ENCODE results near the gene FAM20C. TPM values are rescaled to one million over a fixed set of nuclear protein-coding genes. Genes with fewer than 3 reads are reported as not detected.

The FAM20C gene
- total and polyA plus RNA-seq, 2 of the 8 experiments (the other 6 are each of a cell fraction or from before 2014, with no cell fraction given): 9.5 to 34.8 TPM

DNA sequence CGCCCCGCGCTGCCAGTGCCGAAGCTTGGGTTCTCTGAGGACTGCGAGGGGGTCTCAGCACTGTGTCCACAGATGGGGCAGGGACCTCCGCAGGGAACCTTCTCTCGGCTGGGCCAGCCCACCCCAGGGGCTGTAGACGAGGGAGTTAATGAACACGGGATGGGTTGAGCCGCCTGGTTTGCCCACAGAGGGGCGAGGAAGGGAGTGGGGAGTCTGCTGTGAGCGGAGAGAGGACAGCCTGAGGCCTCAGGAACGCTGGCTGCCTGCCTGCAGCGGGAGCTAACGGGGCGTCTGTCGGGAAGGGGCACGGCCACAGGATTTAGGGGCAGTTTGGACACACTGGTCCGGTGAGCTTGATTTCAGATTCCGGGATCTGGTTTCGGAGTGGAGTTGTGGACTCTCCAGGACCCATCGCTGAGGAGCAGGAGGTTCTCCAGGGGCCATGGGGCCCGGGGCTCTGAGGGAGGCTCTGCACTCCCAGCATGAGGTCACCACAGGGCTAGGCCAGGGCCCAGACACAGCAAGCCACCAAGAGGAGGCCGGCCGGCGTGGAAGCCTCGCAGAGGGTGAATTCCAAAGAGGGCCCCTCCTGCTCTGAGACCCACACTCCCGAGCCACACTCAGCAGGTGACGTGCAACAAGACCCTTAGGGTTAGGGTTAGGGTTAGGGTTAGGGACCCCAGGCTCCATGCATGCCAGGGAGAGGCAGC is 19.0 kb upstream of the FAM20C start:
- no peak overlapping the region for H4K91ac ChIP-seq (replicated peaks; ENCODE audit: insufficient read length, low read length)
- H3K14ac ChIP-seq (ENCODE audit: insufficient read length): no peak overlapping the region
- H3K4me3 ChIP-seq (ENCODE audit: extremely low read depth in 1 of 4, insufficient read depth in 2 of 4, low read depth in 3 of 4, low read length in 4 of 4): no peak overlapping the region
- H2AK5ac ChIP-seq (ENCODE audit: low read depth, low read length): no peak overlapping the region
- H2BK15ac ChIP-seq (ENCODE audit: low read length): peak overlapping the region; percentile 72; the same call in 1 of the 2 replicates
- DNase-seq (ENCODE audit: low read depth in 1 of 2, low spot score in 2 of 2) (no peak), FAIRE-seq (no peak)
- POLR2A ChIA-PET (ENCODE audit: partially characterized antibody): interaction anchor here (1.3 kb wide), 1 partner anchor 19 kb away, joined by 3 read pairs; the partner anchor contains the start of gene FAM20C
- H2AFZ ChIP-seq (ENCODE audit: low read length): 0 out of 2 replicates have a peak overlapping the region, but pooled peaks have one; percentile 31
- no peaks in the 10 kb centered on the region; a peak in 1 of 7 replicates for H3K27me3 ChIP-seq (replicated peaks in 1 of 4; ENCODE audit: control insufficient read depth in 3 of 4, extremely low read depth in 1 of 4, insufficient read depth in 3 of 4, low read length in 3 of 4)
- WGBS, 2 experiments (ENCODE audit: extremely low coverage in 1 of 2, insufficient coverage in 1 of 2, insufficient read length in 1 of 2, insufficient replicate concordance in 2 of 2, low coverage in 1 of 2, low lambda C conversion rate in 2 of 2, missing lambda C conversion rate in 1 of 2): 91% methylated on average over 29 of the region's 29 CpGs; no CpG with 5 or more reads in 1 of the 2 experiments
- no peak overlapping the region for H3K9ac ChIP-seq (replicated peaks in 1 of 4; ENCODE audit: extremely low read depth in 1 of 4, low read depth in 3 of 4, low read length in 3 of 4)
- H2BK5ac ChIP-seq (ENCODE audit: low read depth, low read length): no peak overlapping the region; the same call in 1 of the 2 replicates
- no peak overlapping the region for H3K4ac ChIP-seq (replicated peaks; ENCODE audit: insufficient read length, low read depth, low read length)
- H2BK12ac ChIP-seq (ENCODE audit: low read depth, low read length): 0 out of 2 replicates have a peak overlapping the region, but pooled peaks have one; percentile 39
- no peak overlapping the region for H3K18ac ChIP-seq (ENCODE audit: extremely low read depth, low read length)
- no peak overlapping the region for H3K27ac ChIP-seq (ENCODE audit: low read depth, low read length)
- H3K23me2 ChIP-seq (ENCODE audit: low read depth, low read length): no peaks in the 10 kb centered on the region
- TF ChIP-seq, protein P1, sequence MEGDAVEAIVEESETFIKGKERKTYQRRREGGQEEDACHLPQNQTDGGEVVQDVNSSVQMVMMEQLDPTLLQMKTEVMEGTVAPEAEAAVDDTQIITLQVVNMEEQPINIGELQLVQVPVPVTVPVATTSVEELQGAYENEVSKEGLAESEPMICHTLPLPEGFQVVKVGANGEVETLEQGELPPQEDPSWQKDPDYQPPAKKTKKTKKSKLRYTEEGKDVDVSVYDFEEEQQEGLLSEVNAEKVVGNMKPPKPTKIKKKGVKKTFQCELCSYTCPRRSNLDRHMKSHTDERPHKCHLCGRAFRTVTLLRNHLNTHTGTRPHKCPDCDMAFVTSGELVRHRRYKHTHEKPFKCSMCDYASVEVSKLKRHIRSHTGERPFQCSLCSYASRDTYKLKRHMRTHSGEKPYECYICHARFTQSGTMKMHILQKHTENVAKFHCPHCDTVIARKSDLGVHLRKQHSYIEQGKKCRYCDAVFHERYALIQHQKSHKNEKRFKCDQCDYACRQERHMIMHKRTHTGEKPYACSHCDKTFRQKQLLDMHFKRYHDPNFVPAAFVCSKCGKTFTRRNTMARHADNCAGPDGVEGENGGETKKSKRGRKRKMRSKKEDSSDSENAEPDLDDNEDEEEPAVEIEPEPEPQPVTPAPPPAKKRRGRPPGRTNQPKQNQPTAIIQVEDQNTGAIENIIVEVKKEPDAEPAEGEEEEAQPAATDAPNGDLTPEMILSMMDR (IDR thresholded peaks at IDR 0.05; ENCODE audit: control extremely low read depth in 1 of 3, insufficient read depth in 1 of 3, low read depth in 1 of 3, low read length in 3 of 3): no peak
- TF ChIP-seq ASH2L (IDR thresholded peaks at IDR 0.05; ENCODE audit: low read length) (no peak), CHD2 (IDR thresholded peaks at IDR 0.05; ENCODE audit: low read length) (no peak), POLR2A (IDR thresholded peaks at IDR 0.05; ENCODE audit: control extremely low read depth in 1 of 2, low read depth in 2 of 2, low read length in 2 of 2) (no peak), SRF (IDR thresholded peaks at IDR 0.05; ENCODE audit: low read depth, low read length) (no peak)
- H2BK20ac ChIP-seq (ENCODE audit: low read length): no peak overlapping the region
- H3K36me3 ChIP-seq (ENCODE audit: control insufficient read depth in 2 of 4, insufficient read depth in 4 of 4, low read length in 3 of 4): no peaks in the 10 kb centered on the region
- no peak overlapping the region for H3K23ac ChIP-seq (ENCODE audit: insufficient read length)
- H2BK120ac ChIP-seq (replicated peaks; ENCODE audit: low read depth, low read length): no peak overlapping the region
- CTCF ChIA-PET (ENCODE audit: partially characterized antibody): interaction anchor here (0.7 to 3.3 kb wide), 3 partner anchors 15 to 34 kb away, joined by 4 to 14 read pairs (median 5); no protein-coding TSS in a partner anchor
- H3K9me3 ChIP-seq (ENCODE audit: insufficient read depth in 2 of 2, low read depth in 1 of 2, low read length in 1 of 2): no peaks in the 10 kb centered on the region; a peak in 1 of 4 replicates
- no peak overlapping the region for H3K4me2 ChIP-seq (ENCODE audit: insufficient read depth in 1 of 2, low read depth in 2 of 2, low read length in 2 of 2)
- H3K56ac ChIP-seq (replicated peaks; ENCODE audit: insufficient read length, low read depth, low read length): no peak overlapping the region
- peaks cover 0 to 2% of the 10 kb centered on the region in 2 experiments for H4K20me1 ChIP-seq (replicated peaks in 1 of 2; ENCODE audit: control insufficient read depth in 1 of 2, insufficient read depth in 2 of 2, low read length in 2 of 2)
- no peaks in the 10 kb centered on the region for H3K4me1 ChIP-seq (replicated peaks in 1 of 4; ENCODE audit: control insufficient read depth in 3 of 4, insufficient read depth in 4 of 4, low read length in 3 of 4)
- H4K8ac ChIP-seq (ENCODE audit: extremely low read depth, insufficient read depth, low read length): no peak overlapping the region
- H3K79me2 ChIP-seq (ENCODE audit: control insufficient read depth in 1 of 2, insufficient read depth in 2 of 2, low read length in 2 of 2): no peaks in the 10 kb centered on the region
- no peaks in the 10 kb centered on the region for H3K79me1 ChIP-seq (ENCODE audit: low read depth, low read length)
- H4K5ac ChIP-seq (ENCODE audit: insufficient read length, low read depth, low read length): no peak overlapping the region
